Parathyroid adenoma (tissue), 2 donors: ENCODE measurements around the gene ACR.

Experiments
- H2AFZ ChIP-seq: fragments of 300-600 bp; sonication (generic); one replicate; pipeline ENCODE4 v1.7.0; 2017; ENCODE audit warnings: antibody characterized with exemption, mild to moderate bottlenecking
- H3K27ac ChIP-seq: fragments of 300-600 bp; sonication (generic); one replicate; pipeline ENCODE4 v1.7.0; 2017
- H3K27me3 ChIP-seq: fragments of 300-600 bp; sonication (generic); one replicate; pipeline ENCODE4 v1.7.0; 2017; ENCODE audit warnings: low read length; ENCODE audit not compliant: control insufficient read depth, insufficient read depth
- H3K36me3 ChIP-seq: fragments of 300-600 bp; sonication (generic); one replicate; pipeline ENCODE4 v1.7.0; 2017; ENCODE audit warnings: low read length; ENCODE audit not compliant: control insufficient read depth, insufficient read depth
- H3K4me1 ChIP-seq: fragments of 300-600 bp; sonication (generic); one replicate; pipeline ENCODE4 v1.7.0; 2017; ENCODE audit warnings: control low read depth
- H3K4me2 ChIP-seq: fragments of 300-600 bp; sonication (generic); one replicate; pipeline ENCODE4 v1.7.0; 2017; ENCODE audit warnings: low read length
- H3K4me3 ChIP-seq: fragments of 300-600 bp; sonication (generic); one replicate; pipeline ENCODE4 v1.7.0; 2017; ENCODE audit warnings: low read depth, low read length
- H3K79me2 ChIP-seq: fragments of 300-600 bp; sonication (generic); one replicate; pipeline ENCODE4 v1.7.0; 2017; ENCODE audit warnings: control low read depth
- H3K9ac ChIP-seq: fragments of 300-600 bp; sonication (generic); one replicate; pipeline ENCODE4 v1.7.0; 2017; ENCODE audit warnings: mild to moderate bottlenecking
- H3K9me3 ChIP-seq: fragments of 300-600 bp; sonication (generic); one replicate; pipeline ENCODE4 v1.7.0; 2017; ENCODE audit warnings: low read length; ENCODE audit not compliant: control insufficient read depth
- CTCF ChIP-seq: fragments of 300-600 bp; sonication (generic); IDR thresholded peaks from one replicate; pipeline ENCODE4 v1.7.0; 2017; ENCODE audit warnings: antibody characterized with exemption, mild to moderate bottlenecking
- donor health status: primary hyperparathyroidism.

The ACR gene

GRCh38 chr22:50737728-50738648 is at the start of gene ACR:
Gene ACR, plus strand, starts transcription at chr22:50738204. Its CDS starts 32 bp downstream, at chr22:50738236.
- Histone ChIP-seq H3K27ac (no peak within 1 kb of the TSS), H3K79me2 (no peaks in the 10 kb centered on the region), H3K9me3 (no peaks in the 10 kb centered on the region), H2AFZ (no peak within 1 kb of the TSS), H3K4me3 (no peak within 1 kb of the TSS), H3K36me3 (no peaks in the 10 kb centered on the region), H3K4me1 (no peaks in the 10 kb centered on the region), H3K27me3 (no peaks in the 10 kb centered on the region), H3K9ac (no peak within 1 kb of the TSS), H3K4me2 (no peak within 1 kb of the TSS)
- no peak for TF ChIP-seq CTCF

- Histone ChIP-seq H3K27me3 (no peaks in the 10 kb centered on the region), H3K27ac (no peak overlapping the region), H3K79me2 (no peaks in the 10 kb centered on the region), H3K4me2 (no peak overlapping the region), H3K36me3 (no peaks in the 10 kb centered on the region), H3K4me1 (no peaks in the 10 kb centered on the region), H3K4me3 (no peak overlapping the region), H3K9me3 (peaks cover 3% of the 10 kb centered on the region), H3K9ac (no peak overlapping the region), H2AFZ (no peak overlapping the region)
- no peak for TF ChIP-seq CTCF
Measured at GRCh38 chr22:50688448-50688847, 49.6 kb upstream of the ACR start.

- no peak for TF ChIP-seq CTCF
- Histone ChIP-seq H3K27me3 (no peaks in the 10 kb centered on the region), H3K4me1 (no peaks in the 10 kb centered on the region), H2AFZ (no peak overlapping the region), H3K4me2 (no peak overlapping the region), H3K4me3 (no peak overlapping the region), H3K27ac (no peak overlapping the region), H3K36me3 (no peaks in the 10 kb centered on the region), H3K9me3 (peaks cover 3% of the 10 kb centered on the region), H3K9ac (no peak overlapping the region), H3K79me2 (no peaks in the 10 kb centered on the region)
Measured at GRCh38 chr22:50691521-50691920, 46.5 kb upstream of the ACR start.

GRCh38 chr22:50693462-50693861 is 44.5 kb upstream of the ACR start:
- H3K27ac ChIP-seq: no peak overlapping the region
- no peak overlapping the region for H3K4me2 ChIP-seq
- no peaks in the 10 kb centered on the region for H3K27me3 ChIP-seq
- H3K79me2 ChIP-seq: no peaks in the 10 kb centered on the region
- no peak overlapping the region for H2AFZ ChIP-seq
- no peaks in the 10 kb centered on the region for H3K36me3 ChIP-seq
- H3K4me3 ChIP-seq: no peak overlapping the region
- H3K4me1 ChIP-seq: no peaks in the 10 kb centered on the region
- H3K9me3 ChIP-seq: peaks cover 3% of the 10 kb centered on the region
- H3K9ac ChIP-seq: no peak overlapping the region
- no peak for TF ChIP-seq CTCF
